AG10803 (cell line): Measurements from ENCODE around the gene MIOS.

Source experiments
- DNase-seq: peaks from one replicate; pipeline ENCODE4 v3.0.0; 2010; ENCODE audit warnings: low read depth
- H3K4me3 ChIP-seq: 2 replicates; pipeline ENCODE4 v1.5.1; 2011; ENCODE audit warnings: mild to moderate bottlenecking, low read length, control low read depth
- CTCF ChIP-seq: conservative IDR thresholded peaks from 2 replicates; pipeline ENCODE4 v1.5.1; 2011; ENCODE audit warnings: mild to moderate bottlenecking, low read length, control low read depth, inconsistent platforms

Gene MIOS

GRCh38 chr7:7607010-7607409, 40.3 kb downstream of the MIOS start:
- H3K4me3 ChIP-seq: no peak overlapping the region
- TF ChIP-seq CTCF: no peak
- no peak for DNase-seq

- no peak for DNase-seq
Observed at GRCh38 chr7:7609330-7609729, 42.6 kb downstream of the MIOS start.

GRCh38 chr7:7612519-7612918, 45.8 kb downstream of the MIOS start:
- H3K4me3 ChIP-seq: no peak overlapping the region
- no peak for DNase-seq
- no peak for TF ChIP-seq CTCF

More at GRCh38 chr7:7609330-7609729, 42.6 kb downstream of the MIOS start:
- no peak for TF ChIP-seq CTCF
- H3K4me3 ChIP-seq: no peak overlapping the region

GRCh38 chr7:7613210-7613609, 46.5 kb downstream of the MIOS start:
- no peak for DNase-seq
- TF ChIP-seq CTCF: no peak
- H3K4me3 ChIP-seq: no peak overlapping the region

GRCh38 chr7:7614018-7614741, 47.5 kb downstream of the MIOS start:
- H3K4me3 ChIP-seq: no peak overlapping the region
- TF ChIP-seq CTCF: no peak
- DNase-seq: no peak

- DNase-seq: no peak
- TF ChIP-seq CTCF: no peak
- no peak overlapping the region for H3K4me3 ChIP-seq
Observed at GRCh38 chr7:7617550-7617949, 50.9 kb downstream of the MIOS start.

- no peak for TF ChIP-seq CTCF
- DNase-seq: no peak
Observed at GRCh38 chr7:7618410-7618809, 51.7 kb downstream of the MIOS start.

More at GRCh38 chr7:7618410-7618809, 51.7 kb downstream of the MIOS start:
- H3K4me3 ChIP-seq: no peak overlapping the region
